ENCODE data around the gene TBC1D14.

- TF ChIP-seq EZH2 (IDR thresholded peaks at IDR 0.05; ENCODE audit: borderline replicate concordance) (no peak), CTCF (IDR thresholded peaks at IDR 0.05; ENCODE audit: poor library complexity) (no peak)
These were observed 120.3 kb downstream of the TBC1D14 start for GRCh38 chr4:7029921-7030320.
